GM21381 (cell line): Measurements from ENCODE around the gene ICE2.
A peak's percentile ranks its signal among the peaks of the same experiment; 100 is the strongest.

Source experiments
- ATAC-seq: cut with Tn5 transposase; IDR thresholded peaks from one replicate; pipeline ENCODE4 v1.9.1; 2021; ENCODE audit warnings: mild to moderate bottlenecking, moderate library complexity; ENCODE audit not compliant: unreplicated experiment

The ICE2 gene

GRCh38 chr15:60507596-60508424 is 28.9 kb upstream of the ICE2 start:
- ATAC-seq: peak; percentile 86

GRCh38 chr15:60496853-60497252 is 17.9 kb upstream of the ICE2 start:
- ATAC-seq: no peak

- ATAC-seq: no peak
Measured at GRCh38 chr15:60494108-60494507, 15.2 kb upstream of the ICE2 start.

GRCh38 chr15:60493166-60493565 is 14.2 kb upstream of the ICE2 start:
- ATAC-seq: no peak

GRCh38 chr15:60486742-60487141 is 7.8 kb upstream of the ICE2 start:
- no peak for ATAC-seq

GRCh38 chr15:60485365-60486055 is 6.6 kb upstream of the ICE2 start:
- no peak for ATAC-seq

- no peak for ATAC-seq
Measured at GRCh38 chr15:60483042-60483441, 4.1 kb upstream of the ICE2 start.

GRCh38 chr15:60480888-60481287 is 1.9 kb upstream of the ICE2 start:
- no peak for ATAC-seq

- ATAC-seq: no peak
Measured at GRCh38 chr15:60480149-60480548, 1.2 kb upstream of the ICE2 start.

GRCh38 chr15:60479361-60480110 is 594 bp upstream of the ICE2 start:
- peak; percentile 13 for ATAC-seq

GRCh38 chr15:60477916-60478565 is 901 bp downstream of the ICE2 start:
- ATAC-seq: no peak

- no peak for ATAC-seq
Measured at GRCh38 chr15:60477164-60477563, 1.8 kb downstream of the ICE2 start.

- ATAC-seq: no peak
Measured at GRCh38 chr15:60476713-60477112, 2.2 kb downstream of the ICE2 start.

- ATAC-seq: no peak
Measured at GRCh38 chr15:60473135-60473534, 5.8 kb downstream of the ICE2 start.

- no peak for ATAC-seq
Measured at GRCh38 chr15:60471314-60471713, 7.6 kb downstream of the ICE2 start.

GRCh38 chr15:60469893-60470641 is 8.9 kb downstream of the ICE2 start:
- no peak for ATAC-seq

GRCh38 chr15:60464836-60465630 is 13.9 kb downstream of the ICE2 start:
- no peak for ATAC-seq

- no peak for ATAC-seq
Measured at GRCh38 chr15:60462027-60462426, 16.9 kb downstream of the ICE2 start.

- ATAC-seq: no peak
Measured at GRCh38 chr15:60460931-60461330, 18.0 kb downstream of the ICE2 start.

GRCh38 chr15:60458721-60459120 is 20.2 kb downstream of the ICE2 start:
- ATAC-seq: no peak
